ENCODE measurements around the gene CDH23. TPM values are rescaled to one million over a fixed set of nuclear protein-coding genes. Genes with fewer than 3 reads are reported as not detected.

Gene CDH23
- total and polyA plus RNA-seq, 2 donors (not counting 1 experiment from before 2014, with no cell fraction given) = 0.37 to 0.89 TPM

GRCh38 chr10:71782221-71782916, 385.6 kb downstream of the CDH23 start:
- WGBS (ENCODE audit: insufficient coverage) = 93% methylated on average over 5 of the region's 6 CpGs
- peaks cover 5% of the 10 kb centered on the region for H3K79me2 ChIP-seq (ENCODE audit: control insufficient read depth, insufficient read depth, low read length)
- H3K9me3 ChIP-seq (ENCODE audit: control extremely low read depth in 1 of 3, control insufficient read depth in 2 of 3, insufficient read depth in 1 of 3, low read length in 2 of 3) = no peaks in the 10 kb centered on the region
- Mint-ChIP-seq H3K27ac (no peak overlapping the region), H3K9me3 (ENCODE audit: insufficient read depth) (no peaks in the 10 kb centered on the region), H3K27me3 (no peaks in the 10 kb centered on the region), H3K4me1 (peaks cover 8% of the 10 kb centered on the region), H3K4me3 (no peak overlapping the region)
- H3K4me3 ChIP-seq (ENCODE audit: control extremely low read depth in 1 of 5, extremely low read depth in 1 of 5, insufficient read depth in 1 of 5, low read depth in 2 of 5, low read length in 4 of 5) = no peak overlapping the region
- H3K27ac ChIP-seq (ENCODE audit: low read length in 2 of 2) = no peak overlapping the region
- no peak overlapping the region for H3K4me2 ChIP-seq (replicated peaks; ENCODE audit: low read depth, low read length, poor library complexity, severe bottlenecking)
- ATAC-seq (ENCODE audit: low read depth) = no peak
- H2AFZ ChIP-seq (ENCODE audit: insufficient read depth, low read depth, low read length, poor library complexity, severe bottlenecking) = no peak overlapping the region
- ChIA-PET POLR2A (interaction anchor here (0.6 to 1.0 kb wide), 2 partner anchors 9 to 120 kb away, joined by 3 read pairs; partner anchors contain the start of gene VSIR), CTCF (interaction anchor here (1.3 kb wide), 1 partner anchor 114 kb away, joined by 4 read pairs; no protein-coding TSS in a partner anchor)
- intact Hi-C loops (cut with micrococcal nuclease) = no loop called here
- DNase-seq = no peak
- no peaks in the 10 kb centered on the region for H3K27me3 ChIP-seq (replicated peaks in 1 of 4; ENCODE audit: control extremely low read depth in 1 of 4, control insufficient read depth in 3 of 4, insufficient read depth in 4 of 4, low read length in 3 of 4)
- H4K20me1 ChIP-seq (ENCODE audit: control insufficient read depth, insufficient read depth, low read length, poor library complexity, severe bottlenecking) = no peaks in the 10 kb centered on the region
- peaks cover 5 to 9% of the 10 kb centered on the region in 2 donors for H3K4me1 ChIP-seq (ENCODE audit: control insufficient read depth in 2 of 2, insufficient read depth in 2 of 2, low read length in 2 of 2)
- no peak overlapping the region for H3K9ac ChIP-seq (ENCODE audit: low read length)
- H3K36me3 ChIP-seq (replicated peaks in 1 of 2; ENCODE audit: control extremely low read depth in 1 of 2, control insufficient read depth in 1 of 2, extremely low read depth in 1 of 2, insufficient read depth in 2 of 2, low read length in 1 of 2) = no peaks in the 10 kb centered on the region
- TF ChIP-seq CTCF (IDR thresholded peaks at IDR 0.05) = no peak
- TF ChIP-seq EZH2 (IDR thresholded peaks at IDR 0.05; ENCODE audit: borderline replicate concordance, insufficient read depth, low read depth, low read length, poor library complexity, severe bottlenecking) = no peak

GRCh38 chr10:71782917-71783490, 386.3 kb downstream of the CDH23 start:
- POLR2A ChIA-PET = interaction anchor here (0.6 to 1.0 kb wide), 2 partner anchors 9 to 120 kb away, joined by 3 read pairs; partner anchors contain the start of gene VSIR
- Histone ChIP-seq H3K4me3 (ENCODE audit: control extremely low read depth in 1 of 5, extremely low read depth in 1 of 5, insufficient read depth in 1 of 5, low read depth in 2 of 5, low read length in 4 of 5) (no peak overlapping the region), H2AFZ (ENCODE audit: insufficient read depth, low read depth, low read length, poor library complexity, severe bottlenecking) (no peak overlapping the region), H3K79me2 (ENCODE audit: control insufficient read depth, insufficient read depth, low read length) (no peaks in the 10 kb centered on the region), H3K4me1 (ENCODE audit: control insufficient read depth in 2 of 2, insufficient read depth in 2 of 2, low read length in 2 of 2) (peaks cover 5 to 6% of the 10 kb centered on the region in 2 donors), H3K36me3 (replicated peaks in 1 of 2; ENCODE audit: control extremely low read depth in 1 of 2, control insufficient read depth in 1 of 2, extremely low read depth in 1 of 2, insufficient read depth in 2 of 2, low read length in 1 of 2) (no peaks in the 10 kb centered on the region), H4K20me1 (ENCODE audit: control insufficient read depth, insufficient read depth, low read length, poor library complexity, severe bottlenecking) (no peaks in the 10 kb centered on the region), H3K4me2 (replicated peaks; ENCODE audit: low read depth, low read length, poor library complexity, severe bottlenecking) (no peak overlapping the region), H3K27me3 (replicated peaks in 1 of 4; ENCODE audit: control extremely low read depth in 1 of 4, control insufficient read depth in 3 of 4, insufficient read depth in 4 of 4, low read length in 3 of 4) (no peaks in the 10 kb centered on the region), H3K27ac (ENCODE audit: low read length in 2 of 2) (no peak overlapping the region), H3K9me3 (ENCODE audit: control extremely low read depth in 1 of 3, control insufficient read depth in 2 of 3, insufficient read depth in 1 of 3, low read length in 2 of 3) (no peaks in the 10 kb centered on the region), H3K9ac (ENCODE audit: low read length) (no peak overlapping the region)
- intact Hi-C loops (cut with micrococcal nuclease) = no loop called here
- H3K4me3 Mint-ChIP-seq = no peak overlapping the region
- WGBS (ENCODE audit: insufficient coverage) = 26% methylated on average over 4 of the region's 7 CpGs
- ATAC-seq (ENCODE audit: low read depth) (no peak), DNase-seq (no peak)
- TF ChIP-seq EZH2 (IDR thresholded peaks at IDR 0.05; ENCODE audit: borderline replicate concordance, insufficient read depth, low read depth, low read length, poor library complexity, severe bottlenecking) (no peak), CTCF (IDR thresholded peaks at IDR 0.05) (no peak)
- no peak overlapping the region for H3K27ac Mint-ChIP-seq
- CTCF ChIA-PET = no interaction called here
- H3K4me1 Mint-ChIP-seq = peaks cover 4% of the 10 kb centered on the region
- no peaks in the 10 kb centered on the region for H3K27me3 Mint-ChIP-seq
- H3K9me3 Mint-ChIP-seq (ENCODE audit: insufficient read depth) = no peaks in the 10 kb centered on the region
